GM04503 (cell line): ENCODE results near the gene PCCB.
A peak's percentile ranks its signal among the peaks of the same experiment; 100 is the strongest.

ENCODE experiments used
- DNase-seq: peaks from one replicate; pipeline ENCODE4 v3.0.0-alpha.2; 2012; ENCODE audit warnings: low read depth

Gene PCCB

GRCh38 chr3:136250059-136250902 lies at the start of gene PCCB:
PCCB (plus strand) TSS chr3:136250340; CDS start chr3:136250376, 36 bp downstream.
- DNase-seq = peak; percentile 59

DNA sequence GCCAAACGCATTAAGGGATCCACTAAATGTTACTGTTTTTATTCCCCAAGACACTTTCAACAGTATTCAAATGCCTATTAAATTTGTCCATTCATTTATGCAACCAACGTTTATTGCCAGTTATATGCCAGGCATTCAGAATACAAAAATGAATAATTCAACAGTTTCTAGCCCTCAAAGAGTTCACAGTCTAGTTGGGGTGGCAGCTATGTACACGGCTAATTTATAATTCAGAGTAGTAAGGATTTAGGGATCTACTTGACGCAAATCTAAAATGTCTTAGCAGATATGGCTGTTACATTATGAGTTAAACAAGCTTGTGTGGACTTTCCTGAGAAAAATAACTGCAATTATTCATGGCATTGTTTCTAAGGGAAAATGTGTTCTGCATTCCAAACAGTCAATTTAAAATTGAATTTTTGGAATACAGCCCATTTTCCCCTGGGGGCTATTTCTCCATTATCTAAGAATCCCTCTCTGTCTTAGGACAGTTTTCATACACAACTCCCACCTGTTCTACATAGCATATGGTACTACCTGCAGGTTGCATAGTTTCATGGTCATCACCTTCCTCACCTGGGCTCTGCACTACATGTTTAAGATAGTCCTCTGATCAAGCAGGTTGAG lies 42.5 kb upstream of the PCCB start:
- no peak for DNase-seq

- DNase-seq = no peak
These were observed 40.2 kb upstream of the PCCB start for GRCh38 chr3:136209921-136210320.

GRCh38 chr3:136211547-136211946 lies 38.6 kb upstream of the PCCB start:
- no peak for DNase-seq

- DNase-seq = peak; percentile 9
These were observed 27.4 kb upstream of the PCCB start for GRCh38 chr3:136222746-136223145.

- no peak for DNase-seq
These were observed 17.7 kb upstream of the PCCB start for GRCh38 chr3:136232413-136232812.

- DNase-seq = no peak
These were observed 14.6 kb upstream of the PCCB start for GRCh38 chr3:136235545-136235944.

DNA sequence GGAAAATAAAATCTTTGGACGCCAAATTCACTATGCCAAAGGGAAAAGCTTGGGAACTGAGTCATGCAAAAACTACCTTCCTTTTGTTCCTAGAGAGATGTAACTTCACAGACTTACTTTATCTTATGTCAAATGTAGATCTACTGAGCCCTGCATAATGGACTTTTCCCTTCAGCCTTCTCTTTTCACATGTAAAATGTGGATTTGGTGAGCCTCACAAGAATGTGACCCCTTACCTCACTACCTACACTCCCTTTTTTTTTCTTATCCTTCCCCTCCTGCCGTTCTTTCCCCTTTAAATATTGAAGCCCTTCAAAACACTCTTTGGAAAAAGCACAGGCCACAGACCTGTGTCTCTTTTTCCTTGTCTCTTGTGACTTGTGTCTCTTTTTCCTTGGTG lies 14.0 kb upstream of the PCCB start:
- no peak for DNase-seq

GRCh38 chr3:136237103-136237502 lies 13.0 kb upstream of the PCCB start:
- DNase-seq = no peak

DNA sequence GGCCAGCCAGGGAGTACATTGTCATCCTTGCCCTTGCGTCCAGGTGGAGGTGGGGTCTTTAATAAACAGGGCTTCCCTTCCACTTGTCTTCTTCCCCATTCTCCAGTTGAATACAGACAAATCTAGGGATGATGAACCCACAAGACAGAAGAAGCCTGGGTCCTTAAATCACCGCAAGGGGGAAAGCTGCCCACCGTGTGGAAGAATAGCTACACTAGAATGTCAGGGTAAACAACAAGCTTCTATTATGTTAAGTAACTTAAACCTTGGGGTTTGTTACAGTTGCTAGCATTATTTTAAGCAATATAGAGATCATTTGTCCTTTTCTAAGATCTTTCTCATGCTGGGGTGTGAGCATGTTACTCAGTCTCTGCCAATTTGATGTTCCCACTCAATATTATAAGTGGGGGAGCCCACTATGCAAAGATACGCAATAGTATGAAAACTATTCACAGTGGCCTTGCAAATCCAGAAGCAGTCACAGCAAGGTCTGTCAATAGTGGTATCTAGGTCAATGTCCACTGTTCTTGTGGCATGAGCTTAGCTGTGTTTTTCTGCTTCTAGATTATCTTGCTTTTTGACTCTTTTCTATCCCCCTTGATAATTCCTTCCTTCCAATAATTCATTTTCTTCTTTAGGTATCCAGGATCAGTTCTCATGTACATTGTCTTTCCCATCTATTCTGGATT lies 12.0 kb upstream of the PCCB start:
- no peak for DNase-seq

DNA sequence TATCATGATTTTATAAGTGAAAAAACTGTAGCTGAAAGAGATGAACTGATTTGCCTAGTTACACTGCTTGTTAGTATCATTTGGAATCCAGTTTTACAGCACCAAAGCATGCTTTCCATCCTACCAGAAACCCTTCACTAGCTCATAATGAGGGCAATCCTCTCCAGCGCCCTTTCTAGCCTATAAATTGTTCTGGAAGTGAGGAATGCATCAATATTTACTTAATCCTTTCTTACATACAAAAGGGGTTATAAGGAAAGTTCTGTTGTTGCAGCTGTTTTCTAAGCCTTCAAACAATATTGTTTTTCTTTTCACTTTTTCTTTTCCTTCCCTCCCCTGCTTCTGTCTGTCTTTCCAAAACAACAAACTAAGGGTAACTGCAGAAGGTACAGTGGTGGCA lies 11.0 kb upstream of the PCCB start:
- no peak for DNase-seq

DNA sequence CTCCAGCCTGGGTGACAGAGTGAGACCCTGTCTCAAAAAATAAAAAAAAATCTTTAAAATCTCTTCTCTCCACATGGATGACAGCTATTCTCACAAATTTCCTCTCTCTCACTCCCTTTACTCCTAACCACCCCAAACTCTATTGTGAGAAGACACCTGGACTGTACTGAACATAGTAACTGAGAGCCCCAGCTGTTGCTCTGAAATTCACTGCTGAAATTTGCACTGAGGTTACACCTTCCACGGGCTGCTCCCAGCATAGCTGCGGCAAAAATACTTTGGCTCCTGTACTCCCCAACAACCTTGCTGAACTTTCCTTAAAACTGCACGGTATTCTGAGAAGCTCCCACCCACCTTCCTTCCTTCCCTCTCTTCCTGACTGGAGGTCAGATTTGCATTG lies 4.4 kb upstream of the PCCB start:
- no peak for DNase-seq

DNA sequence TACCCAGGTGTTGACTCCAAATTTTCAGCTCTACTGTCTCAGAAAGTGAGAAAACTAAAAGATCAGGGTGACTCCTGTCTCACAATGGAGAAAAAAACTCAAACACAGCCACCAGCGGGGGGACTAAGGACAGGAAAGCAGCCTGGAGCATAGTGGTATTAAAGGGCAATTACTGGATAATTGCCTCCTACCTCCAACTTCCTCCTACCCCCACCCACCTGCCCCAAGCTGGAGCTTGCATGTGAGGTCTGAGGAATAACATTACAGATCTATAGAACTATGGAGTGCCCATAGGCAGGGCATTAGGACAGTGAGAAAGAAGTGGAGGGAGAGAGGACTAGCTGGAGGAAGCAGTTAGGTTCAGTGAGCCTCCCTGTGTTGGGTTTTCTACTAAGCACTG lies 2.7 kb upstream of the PCCB start:
- no peak for DNase-seq

- no peak for DNase-seq
These were observed 2.1 kb upstream of the PCCB start for GRCh38 chr3:136247855-136248590.

GRCh38 chr3:136249091-136249490 lies 1.0 kb upstream of the PCCB start:
- DNase-seq = no peak

GRCh38 chr3:136249593-136249992 lies 547 bp upstream of the PCCB start:
- DNase-seq = no peak

DNA sequence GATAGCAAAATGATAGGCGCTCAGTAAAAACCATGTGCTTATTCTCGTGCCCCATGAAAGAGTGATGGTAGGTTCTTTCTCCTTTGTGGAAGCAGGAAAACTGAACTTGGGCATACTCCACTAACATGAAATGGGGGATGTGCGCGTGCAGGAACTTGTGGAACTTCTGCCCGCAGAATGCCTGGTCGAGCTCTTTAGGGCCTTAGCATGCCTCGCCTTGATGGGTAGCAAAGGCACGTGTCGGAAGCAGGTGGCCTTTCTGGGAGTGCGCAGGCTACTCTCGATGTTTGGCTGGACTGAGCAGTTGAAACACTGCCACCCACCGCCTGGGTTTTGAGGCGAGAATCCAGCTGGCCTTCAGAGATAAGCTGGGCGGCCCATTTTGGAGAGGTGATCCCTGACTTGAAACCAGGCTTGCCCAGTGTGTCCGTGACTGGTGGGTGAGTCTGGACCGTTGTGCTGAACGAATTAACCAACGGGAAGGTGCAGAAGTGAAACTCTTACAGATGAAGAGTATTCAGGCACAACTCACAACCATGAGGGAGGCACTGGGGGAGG lies 842 bp downstream of the PCCB start:
- peak; percentile 14 for DNase-seq

GRCh38 chr3:136251511-136251910 lies 1.4 kb downstream of the PCCB start:
- DNase-seq = no peak

- DNase-seq = no peak
These were observed 5.7 kb downstream of the PCCB start for GRCh38 chr3:136255672-136256406.

DNA sequence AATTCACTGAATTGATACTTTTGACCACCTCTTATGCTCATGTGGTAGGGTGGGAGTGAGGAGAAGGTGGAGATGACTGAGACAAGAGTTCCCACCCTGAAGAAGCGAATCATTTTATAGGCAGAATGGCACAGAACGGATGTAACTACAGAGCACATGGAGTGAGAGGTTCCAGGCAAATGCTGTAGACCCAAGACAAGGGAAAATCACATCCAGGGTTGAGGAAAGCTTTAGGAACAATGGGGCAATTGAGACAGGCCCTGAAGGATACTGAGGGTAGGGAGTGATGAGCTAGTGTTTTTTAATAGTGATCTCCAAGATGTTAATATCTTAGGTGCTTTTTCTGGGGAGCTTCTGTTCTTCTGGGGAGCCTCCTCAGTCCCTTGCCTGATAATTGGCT lies 8.1 kb downstream of the PCCB start:
- DNase-seq = no peak

- no peak for DNase-seq
These were observed 11.7 kb downstream of the PCCB start for GRCh38 chr3:136261826-136262225.
